ENCODE results near the gene SPTBN1.

SPTBN1 gene

GRCh38 chr2:54539683-54540082 lies 83.6 kb downstream of the SPTBN1 start:
- DNase-seq = no peak
- Histone ChIP-seq H3K36me3 (replicated peaks) (peaks cover 2% of the 10 kb centered on the region), H3K4me3 (ENCODE audit: low read depth, low read length) (no peak overlapping the region), H3K27me3 (replicated peaks) (no peaks in the 10 kb centered on the region), H3K27ac (no peak overlapping the region)
- no peak for TF ChIP-seq CTCF (IDR thresholded peaks at IDR 0.05; ENCODE audit: low read depth, low read length, missing control alignments)
- in situ Hi-C loops (cut with HindIII; ENCODE audit: low pct_ligation_motif_present, low sequenced_read_pairs) = no loop called here

- no peak for DNase-seq
- in situ Hi-C loops (cut with HindIII; ENCODE audit: low pct_ligation_motif_present, low sequenced_read_pairs) = no loop called here
- H3K4me3 ChIP-seq (ENCODE audit: low read depth, low read length) = no peak overlapping the region
- peaks cover 2% of the 10 kb centered on the region for H3K36me3 ChIP-seq (replicated peaks)
- H3K27ac ChIP-seq = no peak overlapping the region
- no peak for TF ChIP-seq CTCF (IDR thresholded peaks at IDR 0.05; ENCODE audit: low read depth, low read length, missing control alignments)
- H3K27me3 ChIP-seq (replicated peaks) = no peaks in the 10 kb centered on the region
These were observed 84.1 kb downstream of the SPTBN1 start for GRCh38 chr2:54540194-54540593.

- H3K27ac ChIP-seq = no peak overlapping the region
- TF ChIP-seq CTCF (IDR thresholded peaks at IDR 0.05; ENCODE audit: low read depth, low read length, missing control alignments) = no peak
These were observed 85.9 kb downstream of the SPTBN1 start for GRCh38 chr2:54541995-54542394.

DNA sequence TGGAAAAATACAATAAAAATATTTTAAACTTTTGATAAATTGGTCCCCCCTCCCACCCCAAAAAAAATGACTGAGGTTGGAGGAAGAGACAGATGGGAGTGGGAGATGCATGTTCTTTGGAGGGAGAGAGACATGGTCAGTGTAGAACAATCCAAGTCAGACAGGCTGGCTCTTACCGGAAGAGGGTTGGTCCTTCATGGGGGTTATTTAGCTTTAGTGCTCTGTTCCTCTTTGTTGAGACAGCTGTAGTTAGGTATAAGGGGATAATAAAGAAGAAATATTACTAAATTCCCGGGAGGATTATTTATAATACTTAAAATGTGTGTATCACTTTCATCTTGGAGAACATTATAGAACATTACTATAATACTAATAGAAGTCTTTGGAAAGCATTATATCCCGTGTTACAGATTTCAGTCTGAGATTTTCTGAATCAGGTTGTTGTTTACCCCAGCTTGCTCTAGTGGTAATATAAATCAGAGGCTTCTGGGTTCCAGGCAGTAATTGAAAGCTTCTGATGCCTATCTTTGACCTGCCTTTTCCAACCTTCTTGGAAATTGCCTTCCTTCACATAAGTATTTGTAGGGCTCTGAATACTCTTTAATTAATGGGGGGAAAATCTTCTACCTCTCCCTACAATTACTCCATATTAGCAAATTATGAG lies 87.7 kb downstream of the SPTBN1 start:
- TF ChIP-seq CTCF (IDR thresholded peaks at IDR 0.05; ENCODE audit: low read depth, low read length, missing control alignments) = no peak
- peaks cover 2% of the 10 kb centered on the region for H3K36me3 ChIP-seq (replicated peaks)
- no peaks in the 10 kb centered on the region for H3K27me3 ChIP-seq (replicated peaks)
- no peak for DNase-seq
- H3K4me3 ChIP-seq (ENCODE audit: low read depth, low read length) = no peak overlapping the region
- H3K27ac ChIP-seq = no peak overlapping the region
- in situ Hi-C loops (cut with HindIII; ENCODE audit: low pct_ligation_motif_present, low sequenced_read_pairs) = no loop called here

More at GRCh38 chr2:54541995-54542394, 85.9 kb downstream of the SPTBN1 start:
- in situ Hi-C loops (cut with HindIII; ENCODE audit: low pct_ligation_motif_present, low sequenced_read_pairs) = no loop called here
- H3K27me3 ChIP-seq (replicated peaks) = no peaks in the 10 kb centered on the region
- no peak for DNase-seq
- H3K36me3 ChIP-seq (replicated peaks) = peaks cover 2% of the 10 kb centered on the region
- no peak overlapping the region for H3K4me3 ChIP-seq (ENCODE audit: low read depth, low read length)

- no peak for DNase-seq
- Histone ChIP-seq H3K4me3 (ENCODE audit: low read depth, low read length) (no peak overlapping the region), H3K27ac (no peak overlapping the region), H3K36me3 (replicated peaks) (no peaks in the 10 kb centered on the region), H3K27me3 (replicated peaks) (no peaks in the 10 kb centered on the region)
- no peak for TF ChIP-seq CTCF (IDR thresholded peaks at IDR 0.05; ENCODE audit: low read depth, low read length, missing control alignments)
- in situ Hi-C loops (cut with HindIII; ENCODE audit: low pct_ligation_motif_present, low sequenced_read_pairs) = no loop called here
These were observed 89.7 kb downstream of the SPTBN1 start for GRCh38 chr2:54545702-54546450.
